Fibroblast of lung (primary cell): Measurements from ENCODE around the gene APBA1. TPM values are rescaled to one million over a fixed set of nuclear protein-coding genes. Genes with fewer than 3 reads are reported as not detected.

ENCODE experiments used
- DNase-seq, 2 donors: peaks; one replicate each; pipeline versions ENCODE4 v3.0.0 to v3.0.0-alpha.2; 2010; ENCODE audit warnings: low read depth in 2 of 2
- H2AFZ ChIP-seq: 2 replicates; pipeline ENCODE4 v1.5.1; 2012; ENCODE audit warnings: low read length, control low read depth, inconsistent platforms
- H3K27ac ChIP-seq: 2 replicates; pipeline ENCODE4 v1.5.1; 2011; ENCODE audit warnings: low read length, control low read depth; ENCODE audit not compliant: insufficient read depth
- H3K27me3 ChIP-seq: 2 replicates; pipeline ENCODE4 v1.5.1; 2011; ENCODE audit warnings: mild to moderate bottlenecking, low read length; ENCODE audit not compliant: control insufficient read depth, insufficient read depth
- H3K36me3 ChIP-seq: 2 replicates; pipeline ENCODE4 v1.5.1; 2011; ENCODE audit warnings: low read length; ENCODE audit not compliant: control insufficient read depth, insufficient read depth
- H3K4me1 ChIP-seq: 2 replicates; pipeline ENCODE4 v1.5.1; 2011; ENCODE audit warnings: low read length; ENCODE audit not compliant: control insufficient read depth, insufficient read depth; ENCODE audit errors: extremely low read depth
- H3K4me2 ChIP-seq: 2 replicates; pipeline ENCODE4 v1.5.1; 2011; ENCODE audit warnings: low read length, control low read depth; ENCODE audit not compliant: insufficient read depth; ENCODE audit errors: extremely low read depth
- H3K4me3 ChIP-seq, 4 experiments: fragments of 200-600 bp in 1 of 4; sonication (generic) in 1 of 4; replicated peaks in 1 of 4; 2 replicates each; pipeline ENCODE4 v1.5.1; 2011 to 2016; ENCODE audit warnings: low read length in 4 of 4, low read depth in 3 of 4, mild to moderate bottlenecking in 3 of 4, control low read depth in 2 of 4, inconsistent platforms in 1 of 4, mixed read lengths in 1 of 4; ENCODE audit not compliant: insufficient read depth in 1 of 4; ENCODE audit errors: control extremely low read depth in 1 of 4
- H3K79me2 ChIP-seq: 2 replicates; pipeline ENCODE4 v1.5.1; 2012; ENCODE audit warnings: mild to moderate bottlenecking, low read length, inconsistent platforms; ENCODE audit not compliant: control insufficient read depth, insufficient read depth
- H3K9ac ChIP-seq: 2 replicates; pipeline ENCODE4 v1.5.1; 2011; ENCODE audit warnings: mild to moderate bottlenecking, low read length, control low read depth; ENCODE audit not compliant: insufficient read depth
- H3K9me3 ChIP-seq: 2 replicates; pipeline ENCODE4 v1.5.1; 2012; ENCODE audit warnings: low read depth, low read length; ENCODE audit not compliant: control insufficient read depth, insufficient read depth
- H4K20me1 ChIP-seq: 2 replicates; pipeline ENCODE4 v1.5.1; 2011; ENCODE audit warnings: low read length; ENCODE audit not compliant: control insufficient read depth, insufficient read depth; ENCODE audit errors: extremely low read depth
- EZH2 ChIP-seq: IDR thresholded peaks from 2 replicates; pipeline ENCODE4 v1.5.1; 2012; ENCODE audit warnings: low read length, control low read depth, mild to moderate bottlenecking; ENCODE audit errors: missing control alignments
- polyA plus RNA-seq, 2 donors: library from polyadenylated mRNA; depleted of rRNA in 1 of 2; stranded (reverse) in 1 of 2; unstranded in 1 of 2; fragments of >200 nt; gene quantifications; 2 replicates each; pipeline ENCODE4 v1.2.1, GENCODE V29; 2011 to 2012; ENCODE audit warnings: missing spikeins in 1 of 2
- total RNA-seq: library from RNA; depleted of rRNA; stranded (reverse); fragments of >200 nt; gene quantifications from 2 replicates; pipeline ENCODE4 v1.2.1, GENCODE V29; 2014
- TF ChIP-seq, protein P1 (sequence below), 2 donors: IDR thresholded peaks in 1 of 2; conservative IDR thresholded peaks in 1 of 2; 1 replicate in 1 of 2; 2 replicates in 1 of 2; pipeline ENCODE4 v1.5.1; 2011 to 2012; ENCODE audit warnings: low read length in 2 of 2, control low read depth in 1 of 2, inconsistent platforms in 1 of 2, low read depth in 1 of 2, mild to moderate bottlenecking in 1 of 2

Gene APBA1
- total and polyA plus RNA-seq, 2 donors (not counting 1 experiment from before 2014, with no cell fraction given), result 5.0 to 8.8 TPM

- H3K79me2 ChIP-seq, result no peaks in the 10 kb centered on the region
- no peaks in the 10 kb centered on the region for H3K27me3 ChIP-seq
- no peaks in the 10 kb centered on the region for H3K9me3 ChIP-seq
- H2AFZ ChIP-seq, result no peak overlapping the region
- TF ChIP-seq, protein P1, sequence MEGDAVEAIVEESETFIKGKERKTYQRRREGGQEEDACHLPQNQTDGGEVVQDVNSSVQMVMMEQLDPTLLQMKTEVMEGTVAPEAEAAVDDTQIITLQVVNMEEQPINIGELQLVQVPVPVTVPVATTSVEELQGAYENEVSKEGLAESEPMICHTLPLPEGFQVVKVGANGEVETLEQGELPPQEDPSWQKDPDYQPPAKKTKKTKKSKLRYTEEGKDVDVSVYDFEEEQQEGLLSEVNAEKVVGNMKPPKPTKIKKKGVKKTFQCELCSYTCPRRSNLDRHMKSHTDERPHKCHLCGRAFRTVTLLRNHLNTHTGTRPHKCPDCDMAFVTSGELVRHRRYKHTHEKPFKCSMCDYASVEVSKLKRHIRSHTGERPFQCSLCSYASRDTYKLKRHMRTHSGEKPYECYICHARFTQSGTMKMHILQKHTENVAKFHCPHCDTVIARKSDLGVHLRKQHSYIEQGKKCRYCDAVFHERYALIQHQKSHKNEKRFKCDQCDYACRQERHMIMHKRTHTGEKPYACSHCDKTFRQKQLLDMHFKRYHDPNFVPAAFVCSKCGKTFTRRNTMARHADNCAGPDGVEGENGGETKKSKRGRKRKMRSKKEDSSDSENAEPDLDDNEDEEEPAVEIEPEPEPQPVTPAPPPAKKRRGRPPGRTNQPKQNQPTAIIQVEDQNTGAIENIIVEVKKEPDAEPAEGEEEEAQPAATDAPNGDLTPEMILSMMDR (conservative IDR thresholded peaks at IDR 0.05 in 1 of 2, IDR thresholded peaks at IDR 0.05 in 1 of 2; ENCODE audit: low read depth in 1 of 2, low read length in 2 of 2), result no peak
- TF ChIP-seq EZH2, result no peak
- H4K20me1 ChIP-seq, result no peaks in the 10 kb centered on the region
- H3K9ac ChIP-seq, result no peak overlapping the region
- H3K4me1 ChIP-seq, result no peaks in the 10 kb centered on the region
- H3K27ac ChIP-seq, result no peak overlapping the region
- H3K36me3 ChIP-seq, result no peaks in the 10 kb centered on the region
- H3K4me2 ChIP-seq, result no peak overlapping the region
- no peak overlapping the region for H3K4me3 ChIP-seq
- peak in 1 of 2 donors; percentile 15 for DNase-seq
Measured at GRCh38 chr9:69621730-69622460, 50.3 kb downstream of the APBA1 start.

GRCh38 chr9:69620731-69621130, 51.4 kb downstream of the APBA1 start:
- H3K4me2 ChIP-seq, result no peak overlapping the region
- DNase-seq, result no peak
- no peaks in the 10 kb centered on the region for H3K79me2 ChIP-seq
- no peak for TF ChIP-seq EZH2
- TF ChIP-seq, protein P1 (conservative IDR thresholded peaks at IDR 0.05 in 1 of 2, IDR thresholded peaks at IDR 0.05 in 1 of 2; ENCODE audit: low read depth in 1 of 2, low read length in 2 of 2), result no peak
- no peak overlapping the region for H3K9ac ChIP-seq
- no peaks in the 10 kb centered on the region for H3K36me3 ChIP-seq
- H3K4me3 ChIP-seq, result no peak overlapping the region
- no peaks in the 10 kb centered on the region for H4K20me1 ChIP-seq
- no peaks in the 10 kb centered on the region for H3K4me1 ChIP-seq
- H3K27ac ChIP-seq, result no peak overlapping the region
- no peaks in the 10 kb centered on the region for H3K27me3 ChIP-seq
- no peak overlapping the region for H2AFZ ChIP-seq
- no peaks in the 10 kb centered on the region for H3K9me3 ChIP-seq

GRCh38 chr9:69619233-69619632, 52.9 kb downstream of the APBA1 start:
- H3K36me3 ChIP-seq, result no peaks in the 10 kb centered on the region
- no peak overlapping the region for H3K9ac ChIP-seq
- TF ChIP-seq EZH2, result no peak
- TF ChIP-seq, protein P1 (conservative IDR thresholded peaks at IDR 0.05 in 1 of 2, IDR thresholded peaks at IDR 0.05 in 1 of 2; ENCODE audit: low read depth in 1 of 2, low read length in 2 of 2), result no peak
- H4K20me1 ChIP-seq, result no peaks in the 10 kb centered on the region
- no peak overlapping the region for H3K4me2 ChIP-seq
- H3K79me2 ChIP-seq, result no peaks in the 10 kb centered on the region
- no peaks in the 10 kb centered on the region for H3K9me3 ChIP-seq
- no peaks in the 10 kb centered on the region for H3K4me1 ChIP-seq
- H2AFZ ChIP-seq, result no peak overlapping the region
- no peak for DNase-seq
- H3K27ac ChIP-seq, result no peak overlapping the region
- no peaks in the 10 kb centered on the region for H3K27me3 ChIP-seq
- no peak overlapping the region for H3K4me3 ChIP-seq
